ENCODE results near the gene RPL29. TPM values are rescaled to one million over a fixed set of nuclear protein-coding genes. Genes with fewer than 3 reads are reported as not detected.

RPL29 gene
- total and polyA plus RNA-seq, 7 experiments from 2014 or later = 1,152 to 2,133 (median 1,556) TPM

- H3K4me3 ChIP-seq (ENCODE audit: low read length) = no peak overlapping the region
- Mint-ChIP-seq H3K36me3 (peaks cover 0 to 5% (median 0%) of the 10 kb centered on the region in 5 donors), H3K4me1 (peaks cover 34 to 47% (median 40%) of the 10 kb centered on the region in 7 donors), H3K4me3 (no peak overlapping the region), H3K27me3 (no peaks in the 10 kb centered on the region), H3K9me3 (no peaks in the 10 kb centered on the region), H3K27ac (no peak overlapping the region)
- intact Hi-C loops (cut with micrococcal nuclease) = no loop called here
- no peak overlapping the region for H3K27ac ChIP-seq (ENCODE audit: low read depth, low read length)
- ATAC-seq = no peak
- ChIA-PET POLR2A (interaction anchor here (0.8 to 1.1 kb wide), 2 partner anchors 15 to 16 kb away, joined by 3 read pairs; partner anchors contain the start of gene RPL29), CTCF (no interaction called here)
- DNase-seq = no peak
- H3K9me3 ChIP-seq (ENCODE audit: control insufficient read depth in 2 of 3, low read length in 3 of 3) = no peaks in the 10 kb centered on the region
- peaks cover 0 to 9% (median 0%) of the 10 kb centered on the region in 3 experiments for H3K36me3 ChIP-seq (ENCODE audit: control insufficient read depth in 2 of 3, insufficient read depth in 3 of 3, low read length in 3 of 3)
- peaks cover 14 to 22% of the 10 kb centered on the region in 2 donors for H3K4me1 ChIP-seq (ENCODE audit: control insufficient read depth in 2 of 2, insufficient read depth in 2 of 2, low read length in 2 of 2)
- no peaks in the 10 kb centered on the region for H3K27me3 ChIP-seq (ENCODE audit: control insufficient read depth in 2 of 2, insufficient read depth in 2 of 2, low read length in 2 of 2)
These were observed 15.4 kb downstream of the RPL29 start for GRCh38 chr3:51980253-51980652.

DNA sequence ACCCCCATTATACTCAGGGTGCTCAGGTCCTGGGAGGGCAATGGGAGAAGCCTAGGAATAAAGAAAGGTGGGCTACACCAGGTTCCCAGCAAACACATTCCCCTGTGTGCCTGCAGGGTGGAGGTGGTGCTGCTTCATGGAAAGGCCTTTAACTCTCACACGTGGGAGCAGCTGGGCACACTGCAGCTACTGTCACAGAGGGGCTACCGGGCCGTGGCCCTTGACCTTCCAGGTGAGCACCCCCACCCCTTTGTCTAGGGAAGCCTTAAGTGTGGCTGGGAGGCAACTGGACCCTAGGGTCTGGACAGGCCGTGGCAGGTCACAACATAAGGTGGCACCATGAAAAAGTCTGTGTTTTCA is 17.6 kb downstream of the RPL29 start:
- Histone ChIP-seq H3K27me3 (ENCODE audit: control insufficient read depth in 2 of 2, insufficient read depth in 2 of 2, low read length in 2 of 2) (no peaks in the 10 kb centered on the region), H3K4me3 (ENCODE audit: low read length) (no peak overlapping the region), H3K9me3 (ENCODE audit: control insufficient read depth in 2 of 3, low read length in 3 of 3) (no peaks in the 10 kb centered on the region), H3K36me3 (ENCODE audit: control insufficient read depth in 2 of 3, insufficient read depth in 3 of 3, low read length in 3 of 3) (peaks cover 0 to 9% (median 0%) of the 10 kb centered on the region in 3 experiments), H3K4me1 (ENCODE audit: control insufficient read depth in 2 of 2, insufficient read depth in 2 of 2, low read length in 2 of 2) (peaks cover 20 to 31% of the 10 kb centered on the region in 2 donors), H3K27ac (ENCODE audit: low read depth, low read length) (no peak overlapping the region)
- Mint-ChIP-seq H3K36me3 (peaks cover 0 to 6% (median 0%) of the 10 kb centered on the region in 5 donors), H3K27ac (peak overlapping the region in 1 of 9 donors; percentile 80), H3K4me1 (peaks cover 38 to 53% (median 41%) of the 10 kb centered on the region in 7 donors), H3K4me3 (no peak overlapping the region), H3K9me3 (no peaks in the 10 kb centered on the region), H3K27me3 (no peaks in the 10 kb centered on the region)
- ChIA-PET CTCF (interaction anchor here (1.4 kb wide), 1 partner anchor 36 kb away, joined by 3 read pairs; the partner anchor contains the start of genes PARP3 and RRP9), POLR2A (interaction anchor here (0.6 to 1.6 kb wide), 3 partner anchors 17 to 76 kb away, joined by 3 to 8 read pairs (median 3); partner anchors contain the start of gene RPL29)
- no peak for ATAC-seq
- intact Hi-C loops (cut with micrococcal nuclease) = loop anchor here in 1 of 2 donors (5.0 kb wide), 1 partner anchor 219 kb away; the partner anchor contains the start of gene ALAS1
- DNase-seq = no peak

DNA sequence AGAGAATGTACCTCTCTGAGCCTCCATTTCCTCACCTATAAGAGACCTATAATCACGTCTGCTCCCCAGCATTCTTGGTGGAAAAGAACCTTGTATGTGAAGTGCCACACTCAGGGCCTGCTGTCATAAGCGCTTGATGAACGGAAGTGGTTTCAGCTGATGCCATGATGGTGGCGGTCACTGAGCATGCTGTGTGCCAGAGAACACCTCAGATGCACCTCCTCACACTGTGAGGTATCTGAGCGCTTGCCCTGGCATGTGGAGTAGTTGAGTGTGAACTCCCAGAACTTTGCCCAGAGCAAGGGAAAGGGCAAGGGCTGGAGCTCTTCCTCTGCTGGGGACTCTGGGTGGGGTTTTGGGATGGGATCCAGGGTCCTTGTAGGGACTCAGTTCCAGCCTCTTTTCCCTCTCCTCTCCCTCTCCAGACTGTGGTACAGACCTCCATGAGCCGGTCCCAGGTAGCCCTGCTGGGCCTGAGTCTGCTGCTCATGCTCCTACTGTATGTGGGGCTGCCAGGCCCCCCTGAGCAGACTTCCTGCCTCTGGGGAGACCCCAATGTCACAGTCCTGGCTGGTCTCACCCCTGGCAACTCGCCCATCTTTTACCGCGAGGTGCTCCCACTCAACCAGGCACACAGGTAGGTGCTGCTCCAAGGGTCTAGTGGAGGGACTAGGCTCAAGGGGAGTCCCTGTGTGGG is 18.1 kb downstream of the RPL29 start:
- POLR2A ChIA-PET = interaction anchor here (1.1 to 1.5 kb wide), 2 partner anchors 18 to 35 kb away, joined by 3 to 4 read pairs; no protein-coding TSS in a partner anchor
- DNase-seq (peak in 7 of 9 donors; percentile 32 to 62 (median 45)), ATAC-seq (peak; percentile 33)
- intact Hi-C loops (cut with micrococcal nuclease) = loop anchor here in 1 of 2 donors (5.0 kb wide), 1 partner anchor 220 kb away; the partner anchor contains the start of gene ALAS1
- peaks cover 0 to 4% (median 0%) of the 10 kb centered on the region in 5 donors for H3K36me3 Mint-ChIP-seq
- H3K27me3 Mint-ChIP-seq = no peaks in the 10 kb centered on the region
- Histone ChIP-seq H3K27me3 (ENCODE audit: control insufficient read depth in 2 of 2, insufficient read depth in 2 of 2, low read length in 2 of 2) (no peaks in the 10 kb centered on the region), H3K9me3 (ENCODE audit: control insufficient read depth in 2 of 3, low read length in 3 of 3) (no peaks in the 10 kb centered on the region), H3K36me3 (ENCODE audit: control insufficient read depth in 2 of 3, insufficient read depth in 3 of 3, low read length in 3 of 3) (peaks cover 0 to 9% (median 0%) of the 10 kb centered on the region in 3 experiments), H3K4me3 (ENCODE audit: low read length) (no peak overlapping the region), H3K4me1 (ENCODE audit: control insufficient read depth in 2 of 2, insufficient read depth in 2 of 2, low read length in 2 of 2) (peaks cover 16 to 28% of the 10 kb centered on the region in 2 donors), H3K27ac (ENCODE audit: low read depth, low read length) (peak overlapping the region; percentile 38)
- peak overlapping the region; percentile 50 to 90 (median 80) for H3K27ac Mint-ChIP-seq
- peak overlapping the region; percentile 35 to 87 (median 72) for H3K4me3 Mint-ChIP-seq
- H3K4me1 Mint-ChIP-seq = peaks cover 35 to 51% (median 39%) of the 10 kb centered on the region in 7 donors
- CTCF ChIA-PET = interaction anchor here (1.4 kb wide), 1 partner anchor 36 kb away, joined by 3 read pairs; the partner anchor contains the start of genes PARP3 and RRP9
- no peaks in the 10 kb centered on the region for H3K9me3 Mint-ChIP-seq

- peaks cover 27 to 48% (median 32%) of the 10 kb centered on the region in 7 donors for H3K4me1 Mint-ChIP-seq
- Histone ChIP-seq H3K9me3 (ENCODE audit: control insufficient read depth in 2 of 3, low read length in 3 of 3) (no peaks in the 10 kb centered on the region), H3K36me3 (ENCODE audit: control insufficient read depth in 2 of 3, insufficient read depth in 3 of 3, low read length in 3 of 3) (peaks cover 0 to 9% (median 0%) of the 10 kb centered on the region in 3 experiments), H3K27me3 (ENCODE audit: control insufficient read depth in 2 of 2, insufficient read depth in 2 of 2, low read length in 2 of 2) (no peaks in the 10 kb centered on the region), H3K27ac (ENCODE audit: low read depth, low read length) (peak overlapping the region; percentile 77), H3K4me1 (ENCODE audit: control insufficient read depth in 2 of 2, insufficient read depth in 2 of 2, low read length in 2 of 2) (peaks cover 9 to 21% of the 10 kb centered on the region in 2 donors), H3K4me3 (ENCODE audit: low read length) (peak overlapping the region; percentile 82)
- H3K9me3 Mint-ChIP-seq = no peaks in the 10 kb centered on the region
- no peaks in the 10 kb centered on the region for H3K27me3 Mint-ChIP-seq
- ChIA-PET POLR2A (interaction anchor here (0.6 to 4.3 kb wide), 5 partner anchors 8 to 80 kb away, joined by 3 to 34 read pairs (median 4); partner anchors contain the start of genes DUSP7, PARP3 and RRP9), CTCF (no interaction called here)
- ATAC-seq = no peak
- H3K36me3 Mint-ChIP-seq = peaks cover 0 to 3% (median 0%) of the 10 kb centered on the region in 5 donors
- peak overlapping the region; percentile 54 to 90 (median 89) for H3K27ac Mint-ChIP-seq
- intact Hi-C loops (cut with micrococcal nuclease) = loop anchor here (1.0 to 5.0 kb wide), 5 partner anchors 7 to 221 kb away; partner anchors contain the start of genes RPL29 (in 2 of the 2), ACY1 (in 1 of the 2), ALAS1 (in 1 of the 2) and POC1A (in 1 of the 2)
- no peak for DNase-seq
- peak overlapping the region; percentile 83 to 94 (median 90) for H3K4me3 Mint-ChIP-seq
These were observed 19.7 kb downstream of the RPL29 start for GRCh38 chr3:51975852-51976549.

DNA sequence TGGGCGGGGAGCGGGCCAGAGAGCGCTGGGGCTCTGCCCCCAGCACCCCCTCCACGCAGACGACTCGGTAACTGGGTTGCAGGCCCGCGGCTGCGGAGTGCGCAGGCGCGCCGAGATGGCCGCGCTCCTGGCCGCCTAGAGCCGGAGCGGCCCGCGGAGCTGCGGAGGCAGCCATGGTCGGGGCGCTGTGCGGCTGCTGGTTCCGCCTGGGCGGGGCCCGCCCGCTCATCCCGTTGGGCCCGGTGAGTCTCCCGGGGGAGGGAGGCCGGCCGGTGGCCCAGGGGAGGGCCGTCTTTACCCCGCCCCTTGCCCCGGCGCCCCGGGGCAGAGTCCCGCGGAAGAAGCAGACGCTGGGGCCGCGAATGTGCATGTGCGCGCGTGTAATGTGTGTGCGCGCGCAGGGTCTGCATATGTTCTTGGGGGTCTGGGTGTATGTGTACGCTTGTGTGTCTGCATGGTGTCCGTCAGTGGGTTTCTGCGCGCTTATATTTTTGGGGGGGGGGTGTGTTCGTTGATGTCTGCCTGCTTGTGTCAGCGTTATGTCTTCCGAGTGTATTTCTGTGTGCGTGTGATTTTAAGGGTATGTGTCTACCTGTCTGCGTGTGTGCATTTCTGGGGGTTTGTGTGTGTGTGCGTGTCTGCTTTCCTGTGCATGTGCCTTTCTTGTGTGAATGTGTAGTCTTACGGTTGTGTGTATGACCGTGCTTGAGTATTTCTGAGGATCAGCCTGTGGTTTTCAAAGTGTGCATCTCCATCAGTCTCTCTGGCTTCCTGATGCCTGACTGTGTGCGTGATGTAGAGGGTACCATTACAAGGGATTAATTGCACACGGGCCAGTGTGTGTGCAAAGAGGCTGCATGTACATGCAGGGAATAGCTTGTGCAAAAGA is 20.5 kb downstream of the RPL29 start, which contains the start of gene ABHD14A:
Gene ABHD14A (plus strand): TSS at position 102 of the 889 bp plus-strand sequence. CDS start 72 bp downstream, at position 174.
- Mint-ChIP-seq H3K27me3 (no peaks in the 10 kb centered on the region), H3K4me1 (peaks cover 26 to 53% (median 32%) of the 10 kb centered on the region in 7 donors), H3K4me3 (peak within 1 kb of the TSS; percentile 83 to 100 (median 94)), H3K9me3 (no peaks in the 10 kb centered on the region), H3K36me3 (peaks cover 0 to 3% (median 0%) of the 10 kb centered on the region in 5 donors), H3K27ac (peak within 1 kb of the TSS; percentile 88 to 97 (median 92))
- peak; percentile 68 to 85 (median 73) for DNase-seq
- peaks cover 0 to 2% (median 0%) of the 10 kb centered on the region in 3 experiments for H3K36me3 ChIP-seq (ENCODE audit: control insufficient read depth in 2 of 3, insufficient read depth in 3 of 3, low read length in 3 of 3)
- H3K27ac ChIP-seq (ENCODE audit: low read depth, low read length) = peak within 1 kb of the TSS; percentile 77
- H3K4me3 ChIP-seq (ENCODE audit: low read length) = peak within 1 kb of the TSS; percentile 82
- CTCF ChIA-PET = interaction anchor here (0.6 to 2.5 kb wide), 4 partner anchors 8 to 34 kb away, joined by 3 to 28 read pairs (median 10); partner anchors contain the start of genes ACY1, PARP3 and RRP9
- intact Hi-C loops (cut with micrococcal nuclease) = loop anchor here (1.0 to 5.0 kb wide), 9 partner anchors 8 to 476 kb away; partner anchors contain the start of genes ACY1 (in 2 of the 2), PARP3 (in 2 of the 2), RPL29 (in 2 of the 2) and ALAS1 (in 1 of the 2)
- peaks cover 9 to 21% of the 10 kb centered on the region in 2 donors for H3K4me1 ChIP-seq (ENCODE audit: control insufficient read depth in 2 of 2, insufficient read depth in 2 of 2, low read length in 2 of 2)
- no peaks in the 10 kb centered on the region for H3K27me3 ChIP-seq (ENCODE audit: control insufficient read depth in 2 of 2, insufficient read depth in 2 of 2, low read length in 2 of 2)
- H3K9me3 ChIP-seq (ENCODE audit: control insufficient read depth in 2 of 3, low read length in 3 of 3) = no peaks in the 10 kb centered on the region
- POLR2A ChIA-PET = interaction anchor here (0.6 to 4.3 kb wide), 10 partner anchors 9 to 222 kb away, joined by 3 to 34 read pairs (median 5); partner anchors contain the start of genes DUSP7, PARP3, RPL29 and RRP9
- peak; percentile 80 for ATAC-seq

Data from naive thymus-derived CD4-positive, alpha-beta T cell (primary cell).